H9 (cell line): Measurements from ENCODE around the gene DNAAF1. TPM values are rescaled to one million over a fixed set of nuclear protein-coding genes. Genes with fewer than 3 reads are reported as not detected.

Experiments used
- DNase-seq: peaks from one replicate; pipeline ENCODE4 v3.0.0-alpha.2; 2017
- H2AFZ ChIP-seq: one replicate; pipeline ENCODE4 v1.6.1; 2013; ENCODE audit warnings: mild to moderate bottlenecking, low read length, control low read depth, moderate library complexity
- H2AK5ac ChIP-seq: 2 replicates; pipeline ENCODE4 v1.6.1; 2013; ENCODE audit warnings: low read length, control low read depth, mixed read lengths; ENCODE audit not compliant: insufficient read length
- H2BK120ac ChIP-seq: one replicate; pipeline ENCODE4 v1.6.1; 2013; ENCODE audit warnings: low read depth, mild to moderate bottlenecking, low read length, control low read depth, inconsistent platforms; ENCODE audit not compliant: poor library complexity, severe bottlenecking
- H2BK12ac ChIP-seq: 2 replicates; pipeline ENCODE4 v1.6.1; 2013; ENCODE audit warnings: low read length, control low read depth, mixed read lengths, low read depth; ENCODE audit not compliant: insufficient read length
- H2BK15ac ChIP-seq: 2 replicates; pipeline ENCODE4 v1.6.1; 2013; ENCODE audit warnings: low read depth, low read length, control low read depth
- H2BK20ac ChIP-seq: one replicate; pipeline ENCODE4 v1.6.1; 2013; ENCODE audit warnings: low read depth, mild to moderate bottlenecking, low read length, control low read depth, inconsistent platforms; ENCODE audit not compliant: poor library complexity, severe bottlenecking
- H2BK5ac ChIP-seq: 2 replicates; pipeline ENCODE4 v1.6.1; 2013; ENCODE audit warnings: low read length, control low read depth, mixed read lengths; ENCODE audit not compliant: insufficient read length
- H3K14ac ChIP-seq: 2 replicates; pipeline ENCODE4 v1.6.1; 2013; ENCODE audit warnings: low read length, control low read depth; ENCODE audit not compliant: insufficient read depth
- H3K18ac ChIP-seq: 2 replicates; pipeline ENCODE4 v1.6.1; 2013; ENCODE audit warnings: low read depth, mild to moderate bottlenecking, mixed read lengths, low read length, control low read depth; ENCODE audit not compliant: insufficient read length
- H3K23ac ChIP-seq: 2 replicates; pipeline ENCODE4 v1.6.1; 2013; ENCODE audit warnings: low read length, control low read depth, mixed read lengths, low read depth; ENCODE audit not compliant: insufficient read length
- H3K23me2 ChIP-seq: 2 replicates; pipeline ENCODE4 v1.6.1; 2013; ENCODE audit warnings: low read depth, mild to moderate bottlenecking, mixed read lengths, low read length, control low read depth; ENCODE audit not compliant: insufficient read length, poor library complexity, severe bottlenecking
- H3K27ac ChIP-seq: 2 replicates; pipeline ENCODE4 v1.5.1; 2013; ENCODE audit warnings: low read length, control low read depth, mixed read lengths, low read depth; ENCODE audit not compliant: insufficient read length
- H3K27me3 ChIP-seq: 2 replicates; pipeline ENCODE4 v1.6.1; 2013; ENCODE audit warnings: low read length, control low read depth, inconsistent platforms; ENCODE audit not compliant: insufficient read depth
- H3K4ac ChIP-seq: 2 replicates; pipeline ENCODE4 v1.6.1; 2013; ENCODE audit warnings: low read depth, mild to moderate bottlenecking, control low read depth, inconsistent platforms, low read length, moderate library complexity
- H3K4me1 ChIP-seq: 2 replicates; pipeline ENCODE4 v1.6.1; 2013; ENCODE audit warnings: low read length, control low read depth, inconsistent platforms; ENCODE audit not compliant: insufficient read depth
- H3K4me2 ChIP-seq: 2 replicates; pipeline ENCODE4 v1.6.1; 2013; ENCODE audit warnings: low read length, control low read depth, mixed read lengths; ENCODE audit not compliant: insufficient read length, insufficient read depth
- H3K56ac ChIP-seq: 2 replicates; pipeline ENCODE4 v1.6.1; 2013; ENCODE audit warnings: low read depth, mild to moderate bottlenecking, mixed read lengths, low read length, control low read depth; ENCODE audit not compliant: insufficient read length
- H3K79me1 ChIP-seq: 2 replicates; pipeline ENCODE4 v1.6.1; 2013; ENCODE audit warnings: low read depth, mild to moderate bottlenecking, moderate library complexity, low read length, control low read depth, inconsistent platforms; ENCODE audit not compliant: insufficient read depth, poor library complexity, severe bottlenecking
- H3K79me2 ChIP-seq: 2 replicates; pipeline ENCODE4 v1.6.1; 2013; ENCODE audit warnings: low read length, control low read depth, inconsistent platforms; ENCODE audit not compliant: insufficient read depth
- H3K9ac ChIP-seq: 2 replicates; pipeline ENCODE4 v1.6.1; 2013; ENCODE audit warnings: low read length, control low read depth, mixed read lengths; ENCODE audit not compliant: insufficient read length; ENCODE audit errors: extremely low read depth
- H3K9me3 ChIP-seq: one replicate; pipeline ENCODE4 v1.6.1; 2013; ENCODE audit warnings: low read depth, low read length, inconsistent platforms; ENCODE audit not compliant: control insufficient read depth
- H3T11ph ChIP-seq: one replicate; pipeline ENCODE4 v1.6.1; 2013; ENCODE audit warnings: mild to moderate bottlenecking, low read length, control low read depth, inconsistent platforms
- H4K20me1 ChIP-seq: one replicate; pipeline ENCODE4 v1.6.1; 2013; ENCODE audit not compliant: control insufficient read depth, insufficient read length, insufficient read depth
- H4K5ac ChIP-seq: 2 replicates; pipeline ENCODE4 v1.6.1; 2013; ENCODE audit warnings: low read depth, mild to moderate bottlenecking, mixed read lengths, low read length, control low read depth; ENCODE audit not compliant: insufficient read length
- H4K8ac ChIP-seq: replicated peaks from 2 replicates; pipeline ENCODE4 v1.6.1; 2013; ENCODE audit warnings: low read length, control low read depth, mixed read lengths, low read depth; ENCODE audit not compliant: insufficient read length
- H4K91ac ChIP-seq: 2 replicates; pipeline ENCODE4 v1.6.1; 2013; ENCODE audit warnings: low read depth, mild to moderate bottlenecking, moderate library complexity, mixed read lengths, low read length, control low read depth; ENCODE audit not compliant: insufficient read length
- H3K27ac Mint-ChIP-seq, 3 experiments: 2 replicates in 2 of 3; 3 replicates in 1 of 3; pipeline ENCODE4 v1.8.0; 2020 to 2021; ENCODE audit warnings: mixed read lengths in 3 of 3, mild to moderate bottlenecking in 1 of 3, moderate library complexity in 1 of 3
- H3K27me3 Mint-ChIP-seq: 2 replicates; pipeline ENCODE4 v1.8.0; 2021; ENCODE audit warnings: low read depth, mild to moderate bottlenecking, moderate library complexity, mixed read lengths
- H3K36me3 Mint-ChIP-seq, 3 experiments: 2 replicates in 2 of 3; 3 replicates in 1 of 3; pipeline ENCODE4 v1.8.0; 2020 to 2021; ENCODE audit warnings: low read depth in 3 of 3, mixed read lengths in 3 of 3; ENCODE audit not compliant: insufficient read depth in 1 of 3
- H3K4me1 Mint-ChIP-seq, 2 experiments: 2 replicates each; pipeline ENCODE4 v1.8.0; 2020; ENCODE audit warnings: mixed read lengths in 2 of 2
- H3K4me3 Mint-ChIP-seq, 2 experiments: 2 replicates in 1 of 2; 3 replicates in 1 of 2; pipeline ENCODE4 v1.8.0; 2020 to 2021; ENCODE audit warnings: mild to moderate bottlenecking in 2 of 2, mixed read lengths in 2 of 2, moderate library complexity in 1 of 2
- H3K9me3 Mint-ChIP-seq, 2 experiments: 2 replicates in 1 of 2; 3 replicates in 1 of 2; pipeline ENCODE4 v1.8.0; 2020; ENCODE audit warnings: mild to moderate bottlenecking in 2 of 2, mixed read lengths in 2 of 2, moderate library complexity in 1 of 2
- WGBS: extraction: QIAGEN DNeasy Blood & Tissue Kit; methylation state at CpG from one replicate; pipeline ENCODE4 v1.1.7; 2013; ENCODE audit warnings: missing lambda C conversion rate, low lambda C conversion rate, mixed read lengths; ENCODE audit not compliant: insufficient read length; ENCODE audit errors: extremely low coverage; 5-methylcytosine and 5-hydroxymethylcytosine counted together
- total RNA-seq: library from RNA; stranded (reverse); gene quantifications from 2 replicates; pipeline ENCODE4 v1.2.1, GENCODE V29; 2021
- TF ChIP-seq, protein P1 (sequence below): fragments of 200-600 bp; sonication (generic); conservative IDR thresholded peaks from 3 replicates; pipeline ENCODE4 v1.8.0; 2021; ENCODE audit warnings: antibody characterized with exemption, mild to moderate bottlenecking

The DNAAF1 gene
- total RNA-seq, 1 experiment from 2014 or later, result not detected

DNA sequence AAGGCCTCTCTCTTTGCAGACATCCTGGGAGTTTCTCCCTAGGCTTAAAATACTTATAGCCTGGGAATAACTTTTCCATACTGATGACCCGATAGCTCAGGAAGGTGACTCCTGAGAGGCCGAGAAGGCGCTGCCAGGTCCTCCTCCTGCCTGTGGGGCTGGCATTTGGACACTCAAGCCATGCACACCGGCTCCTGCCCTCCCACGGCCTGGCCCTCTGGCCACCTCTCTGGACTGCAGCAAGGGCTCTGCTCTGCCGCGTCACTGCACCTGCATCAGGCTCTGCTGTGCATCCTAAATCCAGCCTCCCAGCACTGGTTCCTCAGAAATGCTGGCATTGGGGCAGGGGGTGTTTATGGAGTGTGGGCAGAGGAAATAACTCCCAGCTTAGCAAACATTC is 80.5 kb downstream of the DNAAF1 start:
- Histone ChIP-seq H3K79me1 (no peaks in the 10 kb centered on the region), H4K20me1 (no peaks in the 10 kb centered on the region), H2BK12ac (no peak overlapping the region), H2AFZ (no peak overlapping the region), H2BK20ac (no peak overlapping the region), H3K14ac (no peak overlapping the region), H3K27me3 (no peaks in the 10 kb centered on the region), H2AK5ac (no peak overlapping the region), H4K8ac (no peak overlapping the region), H3K56ac (no peak overlapping the region), H4K91ac (no peak overlapping the region), H3K4me2 (no peak overlapping the region), H3T11ph (no peak overlapping the region), H2BK5ac (no peak overlapping the region), H3K18ac (no peak overlapping the region), H2BK120ac (no peak overlapping the region), H3K9ac (no peak overlapping the region), H3K27ac (no peak overlapping the region), H3K4me1 (no peaks in the 10 kb centered on the region), H3K23me2 (no peaks in the 10 kb centered on the region), H3K79me2 (no peaks in the 10 kb centered on the region), H3K4ac (no peak overlapping the region), H2BK15ac (no peak overlapping the region), H3K23ac (no peak overlapping the region), H4K5ac (no peak overlapping the region), H3K9me3 (no peaks in the 10 kb centered on the region)
- no CpG with 5 or more reads among the region's 7 CpGs for WGBS
- Mint-ChIP-seq H3K9me3 (no peaks in the 10 kb centered on the region), H3K36me3 (no peaks in the 10 kb centered on the region), H3K4me3 (no peak overlapping the region), H3K27ac (no peak overlapping the region), H3K4me1 (peaks cover 12 to 21% of the 10 kb centered on the region in 2 experiments), H3K27me3 (peaks cover 2% of the 10 kb centered on the region)
- TF ChIP-seq, protein P1, sequence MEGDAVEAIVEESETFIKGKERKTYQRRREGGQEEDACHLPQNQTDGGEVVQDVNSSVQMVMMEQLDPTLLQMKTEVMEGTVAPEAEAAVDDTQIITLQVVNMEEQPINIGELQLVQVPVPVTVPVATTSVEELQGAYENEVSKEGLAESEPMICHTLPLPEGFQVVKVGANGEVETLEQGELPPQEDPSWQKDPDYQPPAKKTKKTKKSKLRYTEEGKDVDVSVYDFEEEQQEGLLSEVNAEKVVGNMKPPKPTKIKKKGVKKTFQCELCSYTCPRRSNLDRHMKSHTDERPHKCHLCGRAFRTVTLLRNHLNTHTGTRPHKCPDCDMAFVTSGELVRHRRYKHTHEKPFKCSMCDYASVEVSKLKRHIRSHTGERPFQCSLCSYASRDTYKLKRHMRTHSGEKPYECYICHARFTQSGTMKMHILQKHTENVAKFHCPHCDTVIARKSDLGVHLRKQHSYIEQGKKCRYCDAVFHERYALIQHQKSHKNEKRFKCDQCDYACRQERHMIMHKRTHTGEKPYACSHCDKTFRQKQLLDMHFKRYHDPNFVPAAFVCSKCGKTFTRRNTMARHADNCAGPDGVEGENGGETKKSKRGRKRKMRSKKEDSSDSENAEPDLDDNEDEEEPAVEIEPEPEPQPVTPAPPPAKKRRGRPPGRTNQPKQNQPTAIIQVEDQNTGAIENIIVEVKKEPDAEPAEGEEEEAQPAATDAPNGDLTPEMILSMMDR, result no peak
- DNase-seq, result no peak
